ENCODE data around the gene C2CD4A.

C2CD4A gene

DNA sequence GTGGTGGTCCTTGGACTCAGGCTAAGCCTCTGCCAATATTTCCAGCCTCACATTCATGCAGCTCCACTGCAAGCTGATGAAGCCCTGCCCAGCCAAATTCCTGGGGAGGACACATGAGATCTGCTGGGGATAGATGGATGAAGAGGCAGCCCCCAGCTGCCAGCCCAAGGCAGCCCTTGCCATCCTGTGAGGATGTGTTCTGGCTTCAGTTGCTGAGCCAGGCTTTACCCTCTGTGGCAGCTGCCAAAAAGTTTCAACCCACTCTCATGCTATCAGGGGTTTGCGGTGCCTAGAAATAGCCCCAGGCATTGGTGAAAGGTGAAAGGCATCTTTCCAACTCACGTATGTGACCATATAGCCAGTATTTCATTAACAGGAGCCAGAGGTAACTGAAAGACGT, 37.6 kb downstream of the C2CD4A start:
- no peak for DNase-seq

- no peak for DNase-seq
Measured at GRCh38 chr15:62104846-62105245, 38.1 kb downstream of the C2CD4A start.

DNA sequence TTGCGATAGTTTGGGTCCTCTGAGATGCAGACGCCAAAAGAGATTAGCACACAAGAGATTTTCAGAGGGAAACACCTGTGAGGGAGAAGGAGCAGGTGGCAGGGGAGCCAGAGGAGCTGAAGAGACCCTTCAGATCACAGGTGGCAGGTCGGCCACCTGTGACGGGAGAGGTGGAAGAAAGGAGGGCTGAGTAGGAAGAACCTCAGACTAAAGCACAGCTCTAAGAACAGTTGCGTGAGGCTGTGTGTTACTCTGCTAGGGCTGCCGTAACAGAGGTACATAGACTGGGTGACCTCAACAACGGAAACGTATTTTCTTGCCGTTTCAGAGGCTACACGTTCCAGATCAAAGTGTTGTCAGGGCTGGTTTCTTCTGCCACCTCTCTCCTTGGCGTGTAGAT, 38.5 kb downstream of the C2CD4A start:
- DNase-seq, result no peak

GRCh38 chr15:62106096-62106495, 39.3 kb downstream of the C2CD4A start:
- DNase-seq, result no peak

GRCh38 chr15:62107571-62108121, 40.9 kb downstream of the C2CD4A start:
- DNase-seq, result no peak

DNA sequence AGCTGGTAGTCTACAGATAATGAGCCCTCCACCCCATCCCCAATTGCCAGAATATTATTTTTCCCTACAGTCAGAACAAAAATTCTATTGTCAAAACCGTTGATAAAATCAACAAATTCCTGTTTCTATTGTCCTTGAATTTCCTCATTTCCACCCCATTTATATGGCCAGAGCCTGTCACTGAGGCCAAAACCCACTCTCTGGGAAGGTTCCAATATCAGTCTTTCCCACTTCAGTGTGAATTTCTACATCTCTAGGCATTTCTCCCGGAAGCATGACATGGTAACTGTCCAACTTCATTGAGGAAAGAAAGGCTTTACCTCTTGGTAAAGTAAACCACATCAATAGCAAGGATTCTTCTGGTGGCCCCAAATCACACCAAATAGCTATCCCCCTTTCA, 41.6 kb downstream of the C2CD4A start:
- no peak for DNase-seq

GRCh38 chr15:62109437-62109836, 42.7 kb downstream of the C2CD4A start:
- DNase-seq, result no peak

GRCh38 chr15:62109982-62110851, 43.4 kb downstream of the C2CD4A start:
- no peak for DNase-seq

- no peak for DNase-seq
Measured at GRCh38 chr15:62112081-62112480, 45.3 kb downstream of the C2CD4A start.

DNA sequence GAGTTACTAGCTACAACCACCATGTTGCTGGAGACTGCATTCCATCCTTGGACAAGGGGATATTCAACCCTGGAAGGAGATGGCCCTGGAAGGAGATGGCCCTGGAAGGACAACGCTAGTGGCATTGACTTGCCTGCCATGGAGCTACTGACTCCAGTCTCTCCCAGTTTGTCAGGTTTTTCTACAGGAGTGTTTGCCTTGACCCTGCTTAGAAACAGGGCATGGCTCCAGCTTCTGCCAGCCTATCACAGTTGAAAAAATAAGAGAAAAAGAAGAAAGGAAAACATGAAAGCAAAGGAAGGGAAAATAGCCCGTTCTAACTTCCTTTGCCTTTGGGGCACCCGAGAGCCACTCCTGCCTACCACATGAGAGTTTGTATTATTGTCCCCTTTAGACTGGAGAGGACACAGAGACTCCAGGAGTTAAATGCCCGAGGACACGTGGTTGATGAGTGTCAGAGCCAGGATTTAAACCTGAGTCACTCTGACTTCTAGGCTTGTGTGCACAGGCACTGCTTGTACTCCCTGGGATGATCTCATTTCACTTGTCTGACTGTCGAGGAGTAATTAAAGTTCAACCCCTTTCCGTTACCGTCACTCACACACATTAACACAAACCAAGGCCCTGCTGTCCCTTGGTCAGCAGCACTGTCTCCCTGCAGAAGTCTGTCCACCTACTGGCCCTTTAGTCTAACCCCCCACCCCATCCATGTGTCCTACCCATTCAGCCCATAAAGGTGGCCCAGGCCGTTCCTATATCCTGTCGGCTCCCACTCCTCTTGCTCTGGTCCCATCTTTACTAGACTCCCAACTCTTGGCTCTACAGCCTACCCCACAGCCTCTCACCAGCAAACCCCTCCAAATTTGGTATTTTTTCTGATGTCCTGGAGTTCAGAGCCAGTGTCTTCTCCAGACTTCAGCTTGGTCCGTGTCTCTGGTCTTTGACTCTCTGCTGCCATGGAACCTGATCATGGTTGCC, 46.1 kb downstream of the C2CD4A start:
- DNase-seq, result no peak

DNA sequence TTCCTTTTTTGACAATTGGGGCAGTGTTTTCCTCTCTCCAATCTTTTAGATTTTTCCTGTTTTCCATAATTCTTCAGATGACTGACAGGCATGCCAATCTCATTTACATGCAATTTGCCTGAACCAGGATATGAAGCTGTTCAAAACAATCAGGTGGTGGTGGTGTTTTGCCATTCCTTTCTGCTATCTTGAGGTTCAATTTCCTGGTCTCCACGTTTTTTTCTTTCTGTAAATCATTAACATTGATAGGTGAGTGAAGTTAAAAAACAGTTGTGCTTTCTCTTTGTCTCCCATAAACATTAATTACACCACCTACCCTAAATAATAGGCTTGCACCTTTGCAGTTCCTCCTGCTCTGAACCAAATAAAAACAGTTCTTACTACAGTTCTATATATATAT, 49.1 kb downstream of the C2CD4A start:
- DNase-seq, result no peak

- DNase-seq, result no peak
Measured at GRCh38 chr15:62118520-62119226, 51.9 kb downstream of the C2CD4A start.

- DNase-seq, result peak; percentile 3
Measured at GRCh38 chr15:62119227-62119864, 52.6 kb downstream of the C2CD4A start.

DNA sequence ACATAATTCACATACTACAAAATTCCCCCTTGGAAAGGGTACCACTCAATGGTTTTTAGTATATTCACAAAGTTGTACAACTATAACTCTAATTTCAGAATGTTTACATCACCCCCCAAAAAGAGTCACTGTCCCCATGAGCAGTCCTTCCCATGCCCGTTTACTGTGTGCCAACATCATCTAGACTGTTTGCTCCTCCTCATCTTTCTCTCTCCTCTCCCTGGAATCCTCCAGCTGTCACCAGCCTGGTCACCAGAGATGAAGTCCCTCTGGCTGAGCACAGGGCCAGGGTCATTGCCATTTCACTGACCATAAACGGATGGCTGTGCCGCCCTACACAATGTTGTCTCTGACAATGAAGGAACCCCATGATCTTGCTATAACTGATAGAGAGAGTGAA, 53.1 kb downstream of the C2CD4A start:
- no peak for DNase-seq

Measured in CD4-positive, alpha-beta T cell treated with Interferon gamma for 1 hour (primary cell).